ENCODE measurements around the gene MAPK1. TPM values are rescaled to one million over a fixed set of nuclear protein-coding genes. Genes with fewer than 3 reads are reported as not detected.
"Not testable (repeated sequence)": the region's sequence is repeated elsewhere in the genome, so short reads cannot be mapped to it uniquely, and the experiment has no call there.

MAPK1 gene
- total RNA-seq, 4 donors from 2014 or later = 36.0 to 57.6 (median 45.0) TPM

GRCh38 chr22:21790359-21790758, 77.1 kb downstream of the MAPK1 start:
- intact Hi-C loops (cut with DNase I) = no loop called here
- Histone ChIP-seq H3K27ac (no peak overlapping the region), H3K4me1 (peaks cover 0 to 12% (median 6%) of the 10 kb centered on the region in 3 donors), H3K27me3 (no peaks in the 10 kb centered on the region), H3K4me3 (no peak overlapping the region), H3K36me3 (peaks cover 0 to 89% (median 5%) of the 10 kb centered on the region in 3 donors), H3K9me3 (no peaks in the 10 kb centered on the region)
- no peak for DNase-seq
- TF ChIP-seq, protein P1, sequence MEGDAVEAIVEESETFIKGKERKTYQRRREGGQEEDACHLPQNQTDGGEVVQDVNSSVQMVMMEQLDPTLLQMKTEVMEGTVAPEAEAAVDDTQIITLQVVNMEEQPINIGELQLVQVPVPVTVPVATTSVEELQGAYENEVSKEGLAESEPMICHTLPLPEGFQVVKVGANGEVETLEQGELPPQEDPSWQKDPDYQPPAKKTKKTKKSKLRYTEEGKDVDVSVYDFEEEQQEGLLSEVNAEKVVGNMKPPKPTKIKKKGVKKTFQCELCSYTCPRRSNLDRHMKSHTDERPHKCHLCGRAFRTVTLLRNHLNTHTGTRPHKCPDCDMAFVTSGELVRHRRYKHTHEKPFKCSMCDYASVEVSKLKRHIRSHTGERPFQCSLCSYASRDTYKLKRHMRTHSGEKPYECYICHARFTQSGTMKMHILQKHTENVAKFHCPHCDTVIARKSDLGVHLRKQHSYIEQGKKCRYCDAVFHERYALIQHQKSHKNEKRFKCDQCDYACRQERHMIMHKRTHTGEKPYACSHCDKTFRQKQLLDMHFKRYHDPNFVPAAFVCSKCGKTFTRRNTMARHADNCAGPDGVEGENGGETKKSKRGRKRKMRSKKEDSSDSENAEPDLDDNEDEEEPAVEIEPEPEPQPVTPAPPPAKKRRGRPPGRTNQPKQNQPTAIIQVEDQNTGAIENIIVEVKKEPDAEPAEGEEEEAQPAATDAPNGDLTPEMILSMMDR (IDR thresholded peaks at IDR 0.05) = no peak
- TF ChIP-seq POLR2A (IDR thresholded peaks at IDR 0.05) = no peak

GRCh38 chr22:21787565-21787964, 79.9 kb downstream of the MAPK1 start:
- H3K9me3 ChIP-seq; DNase-seq; H3K27ac ChIP-seq; H3K4me3 ChIP-seq; H3K27me3 ChIP-seq; intact Hi-C loops (cut with DNase I): not testable (repeated sequence)
- H3K36me3 ChIP-seq = peaks cover 3 to 91% (median 4%) of the 10 kb centered on the region in 3 donors
- peaks cover 0 to 12% (median 6%) of the 10 kb centered on the region in 3 donors for H3K4me1 ChIP-seq
- WGBS, 2 donors = 93 to 98% methylated on average over 10 of the region's 10 CpGs

DNA sequence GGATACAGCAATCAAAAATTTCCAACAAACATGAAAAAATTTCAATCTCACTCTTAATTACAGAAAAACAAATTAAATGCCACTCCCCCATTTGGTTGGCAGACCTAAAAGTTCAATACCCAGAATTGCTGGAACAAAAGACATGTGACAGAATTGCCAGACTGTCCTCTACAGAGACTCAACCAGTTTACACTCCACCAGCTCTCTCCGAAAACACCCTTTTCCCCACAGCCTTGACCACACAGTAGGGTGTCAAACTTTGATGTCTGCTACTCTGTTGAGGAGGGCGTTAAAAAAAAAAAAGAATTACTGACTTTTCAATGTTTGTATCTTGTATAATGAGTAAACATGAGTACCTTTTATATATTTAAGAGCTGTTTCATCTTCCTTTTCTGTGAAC, 87.2 kb downstream of the MAPK1 start:
- no peak overlapping the region for H3K27ac ChIP-seq
- no peak overlapping the region for H3K4me3 ChIP-seq
- 94% methylated on average over 2 of the region's 2 CpGs for WGBS, 2 donors
- peaks cover 4 to 88% (median 7%) of the 10 kb centered on the region in 3 donors for H3K36me3 ChIP-seq
- intact Hi-C loops (cut with DNase I) = no loop called here
- peaks cover 0 to under 1% (median 0%) of the 10 kb centered on the region in 3 donors for H3K4me1 ChIP-seq
- no peaks in the 10 kb centered on the region for H3K9me3 ChIP-seq
- no peak for DNase-seq
- TF ChIP-seq, protein P1 (IDR thresholded peaks at IDR 0.05) = no peak
- TF ChIP-seq POLR2A (IDR thresholded peaks at IDR 0.05) = no peak
- H3K27me3 ChIP-seq = no peaks in the 10 kb centered on the region

- Histone ChIP-seq H3K27ac (no peak overlapping the region), H3K36me3 (peaks cover 4 to 80% (median 7%) of the 10 kb centered on the region in 3 donors), H3K4me1 (peaks cover 0 to 5% (median 0%) of the 10 kb centered on the region in 3 donors), H3K27me3 (no peaks in the 10 kb centered on the region), H3K9me3 (no peaks in the 10 kb centered on the region), H3K4me3 (no peak overlapping the region)
- DNase-seq = no peak
- intact Hi-C loops (cut with DNase I) = no loop called here
- WGBS, 2 donors = 97 to 98% methylated on average over 2 of the region's 2 CpGs
- TF ChIP-seq, protein P1 (IDR thresholded peaks at IDR 0.05) = no peak
- TF ChIP-seq POLR2A (IDR thresholded peaks at IDR 0.05) = no peak
Observed at GRCh38 chr22:21779444-21779843, 88.0 kb downstream of the MAPK1 start.

GRCh38 chr22:21778705-21779363, 88.6 kb downstream of the MAPK1 start:
- Histone ChIP-seq H3K9me3 (no peaks in the 10 kb centered on the region), H3K27ac (no peak overlapping the region), H3K4me3 (no peak overlapping the region), H3K27me3 (no peaks in the 10 kb centered on the region), H3K36me3 (peaks cover 4 to 77% (median 7%) of the 10 kb centered on the region in 3 donors), H3K4me1 (peaks cover 0 to 5% (median 0%) of the 10 kb centered on the region in 3 donors)
- no peak for DNase-seq
- TF ChIP-seq POLR2A (IDR thresholded peaks at IDR 0.05) = no peak
- TF ChIP-seq, protein P1 (IDR thresholded peaks at IDR 0.05) = no peak
- intact Hi-C loops (cut with DNase I) = no loop called here
- 60 to 84% methylated on average over 2 to 4 of the region's 4 CpGs for WGBS, 2 donors

Data from esophagus squamous epithelium (tissue), 5 donors.